ENCODE measurements around the gene ABI1. TPM values are rescaled to one million over a fixed set of nuclear protein-coding genes. Genes with fewer than 3 reads are reported as not detected.

The ABI1 gene
- total and polyA plus RNA-seq, 8 donors: 13.0 to 30.0 (median 18.2) TPM

- Histone ChIP-seq H3K4me1 (peaks cover 0 to 25% (median 25%) of the 10 kb centered on the region in 3 donors), H3K36me3 (no peaks in the 10 kb centered on the region), H3K27me3 (no peaks in the 10 kb centered on the region), H3K9me3 (no peaks in the 10 kb centered on the region), H3K4me3 (no peak overlapping the region), H3K27ac (no peak overlapping the region)
- 78 to 86% methylated on average over 1 of the region's 1 CpG for WGBS, 2 donors
- no peak for TF ChIP-seq CTCF (IDR thresholded peaks at IDR 0.05)
- intact Hi-C loops (cut with DNase I): no loop called here
- ATAC-seq (no peak), DNase-seq (no peak), FAIRE-seq (no peak)
Measured at GRCh38 chr10:26806557-26806956, 54.2 kb downstream of the ABI1 start.

GRCh38 chr10:26805567-26806245 is 55.1 kb downstream of the ABI1 start:
- intact Hi-C loops (cut with DNase I): no loop called here
- WGBS, 2 donors: 61 to 63% methylated on average over 2 of the region's 2 CpGs
- ATAC-seq (no peak), DNase-seq (no peak), FAIRE-seq (no peak)
- no peak for TF ChIP-seq CTCF (IDR thresholded peaks at IDR 0.05)
- Histone ChIP-seq H3K4me1 (peaks cover 0 to 25% (median 25%) of the 10 kb centered on the region in 3 donors), H3K9me3 (no peaks in the 10 kb centered on the region), H3K4me3 (no peak overlapping the region), H3K27ac (no peak overlapping the region), H3K27me3 (no peaks in the 10 kb centered on the region), H3K36me3 (no peaks in the 10 kb centered on the region)

- H3K27ac ChIP-seq: no peak overlapping the region
- H3K9me3 ChIP-seq: no peaks in the 10 kb centered on the region
- ATAC-seq (peak in 2 of 4 donors; percentile 18), FAIRE-seq (no peak), DNase-seq (no peak)
- no peaks in the 10 kb centered on the region for H3K27me3 ChIP-seq
- no peak for TF ChIP-seq CTCF (IDR thresholded peaks at IDR 0.05)
- peaks cover 0 to 25% (median 25%) of the 10 kb centered on the region in 3 donors for H3K4me1 ChIP-seq
- H3K36me3 ChIP-seq: no peaks in the 10 kb centered on the region
- no peak overlapping the region for H3K4me3 ChIP-seq
- 41 to 44% methylated on average over 4 of the region's 4 CpGs for WGBS, 2 donors
- intact Hi-C loops (cut with DNase I): no loop called here
Measured at GRCh38 chr10:26804418-26805393, 56.1 kb downstream of the ABI1 start.

GRCh38 chr10:26803849-26804248 is 56.9 kb downstream of the ABI1 start:
- no peak for ATAC-seq
- no peak for FAIRE-seq
- no peaks in the 10 kb centered on the region for H3K27me3 ChIP-seq
- no peak overlapping the region for H3K27ac ChIP-seq
- H3K4me3 ChIP-seq: no peak overlapping the region
- no peaks in the 10 kb centered on the region for H3K36me3 ChIP-seq
- no peak for DNase-seq
- H3K9me3 ChIP-seq: no peaks in the 10 kb centered on the region
- WGBS, 2 donors: 94 to 96% methylated on average over 4 of the region's 4 CpGs
- intact Hi-C loops (cut with DNase I): no loop called here
- H3K4me1 ChIP-seq: peaks cover 0 to 25% (median 25%) of the 10 kb centered on the region in 3 donors
- TF ChIP-seq CTCF (IDR thresholded peaks at IDR 0.05): no peak

Data from pancreas (tissue), 10 donors.